Measurements from ENCODE around the gene PPP3R2. TPM values are rescaled to one million over a fixed set of nuclear protein-coding genes. Genes with fewer than 3 reads are reported as not detected.

The PPP3R2 gene
- total and polyA plus RNA-seq, 2 donors (not counting 3 experiments of a cell fraction or from before 2014, with no cell fraction given) = not detected

GRCh38 chr9:101571114-101571513, 23.7 kb downstream of the PPP3R2 start:
- H3K27ac ChIP-seq (ENCODE audit: insufficient read depth, low read depth, low read length) = no peak overlapping the region
- no peaks in the 10 kb centered on the region for H3K36me3 ChIP-seq (ENCODE audit: control insufficient read depth in 2 of 2, extremely low read depth in 1 of 2, insufficient read depth in 2 of 2, low read length in 2 of 2)
- H2AFZ ChIP-seq (ENCODE audit: low read depth, low read length) = no peak overlapping the region
- FAIRE-seq (no peak), DNase-seq (ENCODE audit: low read depth, low spot score) (no peak)
- POLR2A ChIA-PET = no interaction called here
- dilution Hi-C loops (cut with MboI; ENCODE audit: extremely low pct_ligation_motif_present, low sequenced_read_pairs) = no loop called here
- H3K9me1 ChIP-seq (replicated peaks; ENCODE audit: control insufficient read depth, extremely low read depth, insufficient read depth, low read length) = no peaks in the 10 kb centered on the region
- H4K20me1 ChIP-seq (replicated peaks; ENCODE audit: control insufficient read depth, extremely low read depth, insufficient read depth, low read length) = no peaks in the 10 kb centered on the region
- TF ChIP-seq GATA2 (IDR thresholded peaks at IDR 0.05; ENCODE audit: insufficient read depth, insufficient read length, low read depth, low read length) (no peak), EZH2 (IDR thresholded peaks at IDR 0.05; ENCODE audit: borderline replicate concordance, low read depth, low read length, severe bottlenecking) (no peak), MAX (IDR thresholded peaks at IDR 0.05; ENCODE audit: insufficient read depth, insufficient read length) (no peak), CTCF (IDR thresholded peaks at IDR 0.05; ENCODE audit: extremely low read depth in 1 of 2, insufficient read depth in 1 of 2, low read depth in 1 of 2, low read length in 2 of 2) (no peak), JUN (IDR thresholded peaks at IDR 0.05; ENCODE audit: borderline replicate concordance, insufficient read depth, insufficient read length, low read depth) (no peak), FOS (IDR thresholded peaks at IDR 0.05; ENCODE audit: borderline replicate concordance, insufficient read depth, low read length) (no peak), MYC (IDR thresholded peaks at IDR 0.05; ENCODE audit: low read depth, low read length) (no peak), POLR2AphosphoS5 (IDR thresholded peaks at IDR 0.05; ENCODE audit: insufficient read depth, low read depth, low read length) (no peak), POLR2A (IDR thresholded peaks at IDR 0.05; ENCODE audit: low read depth, low read length) (no peak)
- intact Hi-C loops (cut with micrococcal nuclease) = no loop called here
- CTCF ChIA-PET = no interaction called here
- H3K4me3 ChIP-seq (replicated peaks in 1 of 3; ENCODE audit: insufficient read depth in 1 of 3, low read depth in 1 of 3, low read length in 3 of 3) = no peak overlapping the region
- H3K27me3 ChIP-seq (ENCODE audit: control insufficient read depth in 2 of 2, insufficient read depth in 2 of 2, low read length in 2 of 2) = no peaks in the 10 kb centered on the region
- no peaks in the 10 kb centered on the region for H3K9me3 ChIP-seq (replicated peaks; ENCODE audit: control insufficient read depth, insufficient read depth, low read length)
- BruUV-seq (replicated peaks) = no TSS peak
- no peaks in the 10 kb centered on the region for H3K79me2 ChIP-seq (ENCODE audit: control insufficient read depth, insufficient read depth, low read length)
- H3K9ac ChIP-seq (replicated peaks; ENCODE audit: extremely low read depth, insufficient read depth, low read length) = no peak overlapping the region
- no peaks in the 10 kb centered on the region for H3K4me1 ChIP-seq (ENCODE audit: control insufficient read depth, extremely low read depth, insufficient read depth, low read length)
- H3K4me2 ChIP-seq (ENCODE audit: insufficient read depth, low read length) = no peak overlapping the region
